ENCODE results near the gene NBPF6. TPM values are rescaled to one million over a fixed set of nuclear protein-coding genes. Genes with fewer than 3 reads are reported as not detected.

NBPF6 gene
- total RNA-seq: not detected in 2 replicates

GRCh38 chr1:108450043-108450442 lies at the start of gene NBPF6:
Gene NBPF6, plus strand, starts transcription at chr1:108450343. Its CDS starts 259 bp downstream, at chr1:108450602.

Other genes with a start within 250 kb of the NBPF6 start
- gene SLC25A24, start 250.0 kb upstream of the NBPF6 start, total RNA-seq: 30.0 and 44.3 TPM in 2 replicates
- gene NBPF4, start 206.3 kb upstream of the NBPF6 start, total RNA-seq: not detected in 2 replicates
- gene EEIG2, start 109.8 kb downstream of the NBPF6 start, total RNA-seq: 14.6 and 18.0 TPM in 2 replicates
- 0.64 and 3.7 TPM in 2 replicates for gene HENMT1, start 210.8 kb downstream of the NBPF6 start, total RNA-seq
- gene PRPF38B, start 242.0 kb downstream of the NBPF6 start, total RNA-seq: 8.7 and 18.4 TPM in 2 replicates

Measured in epithelial cell of alveolus of lung (primary cell).